GM19468 (cell line): ENCODE measurements around the gene PARP15.
"Not testable (repeated sequence)": the region's sequence is repeated elsewhere in the genome, so short reads cannot be mapped to it uniquely, and the experiment has no call there.

ENCODE experiments used
- ATAC-seq: cut with Tn5 transposase; IDR thresholded peaks from one replicate; pipeline ENCODE4 v1.9.1; 2021; ENCODE audit warnings: mild to moderate bottlenecking, moderate library complexity, moderate number of reproducible peaks; ENCODE audit not compliant: unreplicated experiment; ENCODE audit errors: extremely low read depth

The PARP15 gene

GRCh38 chr3:122658336-122658735 is 80.9 kb downstream of the PARP15 start:
- ATAC-seq: not testable (repeated sequence)

GRCh38 chr3:122660297-122660974 is 83.0 kb downstream of the PARP15 start:
- no peak for ATAC-seq

- ATAC-seq: no peak
Observed at GRCh38 chr3:122661633-122662032, 84.2 kb downstream of the PARP15 start.

GRCh38 chr3:122662505-122662904 is 85.1 kb downstream of the PARP15 start:
- no peak for ATAC-seq

- no peak for ATAC-seq
Observed at GRCh38 chr3:122665226-122665786, 87.9 kb downstream of the PARP15 start.

GRCh38 chr3:122665881-122666280 is 88.4 kb downstream of the PARP15 start:
- no peak for ATAC-seq

GRCh38 chr3:122668930-122669730 is 91.7 kb downstream of the PARP15 start:
- peak; percentile 52 for ATAC-seq

- ATAC-seq: no peak
Observed at GRCh38 chr3:122671553-122671952, 94.1 kb downstream of the PARP15 start.

- no peak for ATAC-seq
Observed at GRCh38 chr3:122674339-122674738, 96.9 kb downstream of the PARP15 start.

GRCh38 chr3:122676759-122677158 is 99.3 kb downstream of the PARP15 start:
- no peak for ATAC-seq

- no peak for ATAC-seq
Observed at GRCh38 chr3:122677216-122677615, 99.8 kb downstream of the PARP15 start.

GRCh38 chr3:122678506-122678905 is 101.1 kb downstream of the PARP15 start:
- no peak for ATAC-seq

GRCh38 chr3:122679085-122679881 is 101.8 kb downstream of the PARP15 start:
- ATAC-seq: no peak

- no peak for ATAC-seq
Observed at GRCh38 chr3:122679882-122680474, 102.5 kb downstream of the PARP15 start.

GRCh38 chr3:122680475-122681283 is 103.2 kb downstream of the PARP15 start, which contains the start of gene PARP14:
PARP14 (plus strand) TSS chr3:122680839; CDS start chr3:122680884, 45 bp downstream.
- no peak for ATAC-seq

GRCh38 chr3:122681284-122681973 is 104.0 kb downstream of the PARP15 start:
- no peak for ATAC-seq

GRCh38 chr3:122681974-122682409 is 104.5 kb downstream of the PARP15 start:
- ATAC-seq: no peak

GRCh38 chr3:122682778-122683411 is 105.4 kb downstream of the PARP15 start:
- not testable (repeated sequence) for ATAC-seq
